Renal cortical epithelial cell (primary cell): ENCODE measurements around the gene ANO6. TPM values are rescaled to one million over a fixed set of nuclear protein-coding genes. Genes with fewer than 3 reads are reported as not detected.
A peak's percentile ranks its signal among the peaks of the same experiment; 100 is the strongest.
"Not testable (repeated sequence)": the region's sequence is repeated elsewhere in the genome, so short reads cannot be mapped to it uniquely, and the experiment has no call there.

Experiments
- DNase-seq: peaks from one replicate; pipeline ENCODE4 v3.0.0-alpha.2; 2011; ENCODE audit warnings: low read depth
- total RNA-seq: library from RNA; depleted of rRNA; stranded (reverse); fragments of >200 nt; gene quantifications from 2 replicates; pipeline ENCODE4 v1.2.3, GENCODE V29; 2014

The ANO6 gene
- total RNA-seq, 1 donor from 2014 or later = 96.2 TPM

DNA sequence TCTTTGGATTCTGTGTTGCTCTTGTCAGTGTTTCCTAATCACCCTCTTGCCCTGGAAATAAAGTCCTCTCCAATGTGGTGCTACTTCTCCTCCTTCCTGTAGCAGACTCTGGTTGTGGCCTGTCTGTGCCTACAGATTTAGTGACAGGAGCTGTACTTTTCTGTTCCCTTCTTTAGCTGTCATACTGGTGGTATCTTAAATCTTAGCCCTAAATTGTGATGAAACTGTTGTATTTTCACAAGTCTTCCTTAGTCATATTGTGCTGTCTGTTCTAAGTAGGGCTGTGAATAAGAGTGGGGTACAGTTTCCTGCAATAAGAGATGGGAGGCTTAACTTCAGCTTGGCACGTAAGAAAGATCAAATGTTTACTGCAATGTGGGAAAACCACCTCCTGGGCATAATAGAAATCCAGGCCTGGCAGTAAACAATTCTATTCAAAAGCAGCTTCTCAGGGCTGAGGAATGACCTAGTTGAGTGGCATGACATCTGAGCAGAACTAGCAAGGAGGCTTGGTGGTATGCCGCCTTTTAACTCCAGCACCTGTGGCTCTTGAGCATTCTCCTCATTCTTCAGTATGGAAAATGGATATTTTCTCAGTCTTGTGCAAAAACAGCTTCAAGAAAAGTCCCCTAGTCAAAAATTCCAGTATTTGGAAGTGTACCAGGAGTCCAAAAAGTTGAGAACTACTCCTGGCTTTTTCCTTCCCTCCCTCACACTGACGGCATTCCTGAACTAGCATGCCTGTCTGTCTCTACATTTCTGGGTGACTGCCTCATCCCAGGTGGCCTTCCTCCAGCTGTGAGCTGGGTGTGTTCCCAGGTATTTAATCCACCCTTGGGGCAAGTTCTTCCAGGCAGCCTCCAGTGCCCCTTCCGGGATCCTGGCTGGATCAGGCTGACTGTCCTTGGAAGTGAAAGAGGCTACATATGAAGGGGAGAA lies 19.5 kb downstream of the ANO6 start:
- DNase-seq = peak; percentile 91

DNA sequence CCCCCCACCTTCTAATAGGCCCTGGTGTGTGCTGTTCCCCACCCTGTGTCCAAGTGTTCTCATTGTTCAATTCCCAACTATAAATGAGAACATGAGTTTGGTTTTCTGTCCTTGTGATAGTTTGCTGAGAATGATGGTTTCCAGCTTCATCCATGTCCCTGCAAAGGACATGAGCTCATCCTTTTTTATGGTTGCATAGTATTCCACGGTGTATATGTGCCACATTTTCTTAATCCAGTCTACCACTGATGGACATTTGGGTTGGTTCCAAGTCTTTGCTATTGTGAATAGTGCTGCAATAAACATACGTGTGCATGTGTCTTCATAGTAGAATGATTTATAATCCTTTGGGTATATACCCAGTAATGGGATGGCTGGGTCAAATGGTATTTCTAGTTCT lies 20.5 kb downstream of the ANO6 start:
- DNase-seq = not testable (repeated sequence)

DNA sequence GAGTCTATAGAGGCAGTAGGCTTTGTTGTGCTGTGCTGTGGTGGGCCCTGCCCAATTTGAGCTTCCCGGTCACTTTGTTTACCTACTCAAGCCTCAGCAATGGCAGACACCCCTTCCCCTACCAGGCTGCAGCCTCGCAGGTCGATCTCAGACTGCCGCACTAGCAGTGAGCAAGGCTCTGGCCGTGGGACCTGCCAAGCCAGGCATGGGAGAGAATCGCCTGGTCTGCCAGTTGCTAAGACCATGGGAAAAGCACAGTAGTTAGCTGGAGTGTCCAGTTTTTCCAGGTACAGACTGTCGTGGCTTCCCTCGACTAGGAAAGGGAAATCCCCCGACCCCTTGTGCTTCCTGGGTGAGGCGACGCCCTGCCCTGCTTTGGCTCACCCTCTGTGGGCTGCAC lies 26.3 kb downstream of the ANO6 start:
- no peak for DNase-seq

DNA sequence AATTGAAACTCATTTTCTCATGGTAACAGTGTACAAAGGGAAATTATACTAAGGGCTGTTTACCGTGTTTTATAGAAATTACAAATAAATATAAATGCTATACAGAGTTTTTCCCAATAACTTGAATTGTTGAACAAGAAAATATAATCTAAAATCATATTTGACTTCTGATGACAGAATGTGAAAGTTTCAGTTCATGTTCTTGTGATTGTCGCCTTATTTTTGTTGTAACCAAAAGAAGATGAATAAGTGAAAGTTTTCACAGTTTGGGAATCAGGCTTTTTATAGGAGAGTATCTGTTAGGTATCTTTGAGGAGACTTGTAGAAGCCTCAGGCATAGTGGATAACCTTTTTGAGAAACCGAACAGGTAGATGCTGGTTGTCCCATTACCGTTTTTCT lies 28.1 kb downstream of the ANO6 start:
- DNase-seq = no peak

DNA sequence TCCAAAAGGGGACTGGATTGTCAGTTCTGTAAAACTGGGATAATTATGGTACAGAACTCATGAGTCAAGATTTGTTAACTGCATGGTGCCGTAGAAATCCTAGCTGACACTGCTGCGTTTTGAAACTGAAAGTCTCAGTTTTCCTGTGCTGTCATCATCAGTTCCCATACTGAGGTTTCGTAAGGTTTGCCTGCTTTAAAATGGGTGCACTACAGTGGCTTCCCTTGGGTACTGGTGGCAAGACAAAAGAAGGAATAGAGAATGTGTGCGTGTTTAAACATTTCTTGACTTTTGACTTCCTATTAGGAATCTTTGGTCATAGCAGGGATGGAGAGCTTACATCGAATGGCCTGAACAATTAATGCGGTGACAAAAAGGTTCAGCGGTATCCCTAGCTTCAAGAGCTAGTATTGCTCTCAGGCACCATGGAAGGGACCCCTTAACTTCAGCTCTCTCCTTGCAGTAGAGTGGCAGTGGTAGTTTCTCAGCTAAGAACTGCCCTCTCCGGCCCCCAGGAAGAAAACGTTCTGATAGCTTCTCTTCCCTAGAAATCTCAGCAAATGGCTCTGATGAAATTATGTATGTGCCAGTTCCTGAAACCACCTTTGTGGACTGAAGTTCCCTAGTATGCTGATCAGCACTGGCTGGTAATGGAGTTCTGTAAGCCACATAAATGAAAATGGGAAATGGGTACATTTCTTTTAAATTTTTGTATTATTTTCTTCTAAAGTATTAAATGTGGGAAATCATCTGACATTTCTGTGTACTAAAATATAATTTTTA lies 28.9 kb downstream of the ANO6 start:
- DNase-seq = no peak

DNA sequence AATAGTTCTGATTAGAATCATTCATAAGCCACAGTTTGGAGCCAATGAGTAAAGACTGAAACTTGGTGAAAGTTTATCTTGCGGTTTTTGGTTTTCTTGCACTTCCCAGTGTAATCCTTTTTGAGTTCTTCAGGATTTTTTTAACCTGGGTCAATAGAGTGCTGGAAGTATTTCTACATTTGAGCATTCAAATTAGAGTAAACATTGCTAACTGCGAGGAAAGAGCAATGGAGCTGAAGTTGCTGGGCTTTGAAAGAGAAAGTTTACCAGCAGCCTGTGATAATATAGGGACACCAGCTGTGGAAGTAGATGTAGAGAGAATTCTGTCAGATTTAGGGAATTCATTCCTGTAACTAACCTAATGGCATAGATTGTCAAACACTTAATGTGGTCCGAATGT lies 30.3 kb downstream of the ANO6 start:
- no peak for DNase-seq

DNA sequence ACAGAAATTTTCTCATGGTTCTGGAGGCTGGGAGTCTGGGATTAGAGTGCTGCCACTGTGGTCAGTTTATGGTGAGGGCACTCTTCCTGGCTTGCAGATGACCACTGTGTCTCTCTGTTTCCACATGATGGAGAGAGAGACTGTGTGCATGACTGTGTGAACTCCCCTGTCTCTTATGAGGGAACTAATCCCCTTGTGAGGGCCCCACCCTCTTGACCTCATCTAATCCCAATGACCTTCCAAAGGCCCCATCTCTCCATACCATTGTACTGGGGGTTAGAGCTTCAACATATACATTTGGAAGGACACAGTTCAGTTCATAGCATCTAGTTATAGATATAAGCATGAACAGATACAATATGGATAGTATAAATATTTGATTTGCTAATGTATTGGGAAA lies 31.7 kb downstream of the ANO6 start:
- no peak for DNase-seq

DNA sequence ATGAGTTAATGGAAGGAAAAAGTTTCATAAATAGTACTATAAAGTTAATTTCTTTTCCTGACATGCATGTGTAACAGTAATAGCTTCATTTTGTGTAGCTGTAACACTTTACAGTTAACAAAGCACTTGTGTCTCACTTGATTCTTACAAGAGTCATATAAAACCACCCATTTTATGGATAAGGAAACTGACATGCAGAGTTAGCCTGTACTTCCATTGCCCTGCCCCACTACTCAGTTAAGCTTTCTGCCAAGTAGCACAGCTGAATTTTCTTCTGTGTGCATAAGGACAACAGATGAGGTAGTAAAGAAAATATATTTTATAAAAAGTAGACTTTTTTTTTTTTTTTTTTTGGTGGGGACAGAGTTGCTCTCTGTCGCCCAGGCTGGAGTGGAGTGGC lies 32.2 kb downstream of the ANO6 start:
- DNase-seq = no peak

DNA sequence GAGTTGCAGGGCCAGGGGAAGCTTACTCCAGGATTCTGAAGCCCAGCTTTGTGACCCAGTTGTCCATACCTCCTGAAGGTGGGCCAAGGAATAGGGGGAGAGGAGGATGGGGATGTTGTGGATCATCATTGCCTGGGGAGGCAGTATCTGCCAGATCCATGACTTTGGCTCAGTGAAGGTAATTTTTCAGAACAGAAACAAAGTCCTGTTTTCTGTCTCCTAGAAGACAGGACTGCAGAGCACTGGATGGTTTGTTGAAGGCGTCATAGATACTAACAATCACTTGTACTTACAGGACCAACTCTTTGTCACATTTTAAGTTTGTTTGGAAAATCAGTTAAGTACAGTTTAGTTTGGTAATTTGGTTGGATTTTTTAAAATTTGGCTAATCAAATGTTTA lies 38.4 kb downstream of the ANO6 start:
- no peak for DNase-seq

DNA sequence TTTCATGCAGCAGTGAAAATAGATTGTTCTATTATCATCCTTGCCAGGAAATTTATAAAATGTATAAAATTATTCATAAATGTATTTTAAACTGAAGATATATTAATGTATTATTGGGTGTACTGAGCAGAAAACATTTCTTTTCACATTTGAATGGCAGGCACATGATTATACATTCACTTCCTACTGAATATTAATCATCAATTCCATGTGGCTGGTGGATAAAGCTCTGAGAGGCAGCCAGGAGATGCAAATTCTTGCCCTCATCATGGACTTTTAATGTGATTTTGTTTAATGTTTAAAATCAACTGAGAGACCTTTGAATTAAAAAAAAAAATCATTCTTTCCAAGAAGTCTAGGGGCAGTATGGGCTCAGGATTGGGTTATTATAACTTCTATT lies 40.8 kb downstream of the ANO6 start:
- no peak for DNase-seq

DNA sequence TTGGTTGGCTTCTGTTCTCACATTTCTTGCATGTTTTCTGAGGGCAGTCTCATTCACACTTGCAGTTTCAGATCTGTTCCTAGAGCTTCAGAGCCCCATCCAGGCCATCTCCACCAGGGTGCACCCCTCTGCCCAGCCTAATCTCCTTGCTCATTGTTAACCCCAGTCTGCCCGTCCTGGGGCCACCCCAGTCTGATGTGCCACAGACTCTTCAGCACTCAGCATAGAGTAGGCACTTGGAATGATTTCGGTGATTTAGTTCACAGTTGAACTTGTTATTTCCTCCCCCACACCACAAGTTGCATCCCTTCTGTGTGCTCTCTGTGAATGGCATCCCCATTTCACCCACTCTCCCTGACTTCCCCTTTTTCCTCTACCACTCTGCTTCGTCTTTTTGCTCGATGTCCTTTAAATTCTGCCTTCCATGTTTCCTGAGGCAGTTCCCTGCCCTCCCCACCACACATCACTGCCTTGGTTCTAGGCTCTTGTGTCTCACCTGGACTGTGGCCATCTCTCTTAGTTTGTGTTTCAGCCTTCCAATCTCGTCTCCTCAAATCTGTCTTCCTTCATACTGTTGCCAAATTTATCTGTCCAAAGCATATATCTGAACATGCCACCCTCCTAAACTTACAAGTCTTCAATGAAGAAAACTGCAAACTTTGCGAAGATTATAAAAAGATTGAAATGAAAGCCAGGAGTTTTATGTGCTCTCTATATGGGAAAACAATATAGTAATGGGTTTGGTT lies 41.5 kb downstream of the ANO6 start:
- DNase-seq = no peak

DNA sequence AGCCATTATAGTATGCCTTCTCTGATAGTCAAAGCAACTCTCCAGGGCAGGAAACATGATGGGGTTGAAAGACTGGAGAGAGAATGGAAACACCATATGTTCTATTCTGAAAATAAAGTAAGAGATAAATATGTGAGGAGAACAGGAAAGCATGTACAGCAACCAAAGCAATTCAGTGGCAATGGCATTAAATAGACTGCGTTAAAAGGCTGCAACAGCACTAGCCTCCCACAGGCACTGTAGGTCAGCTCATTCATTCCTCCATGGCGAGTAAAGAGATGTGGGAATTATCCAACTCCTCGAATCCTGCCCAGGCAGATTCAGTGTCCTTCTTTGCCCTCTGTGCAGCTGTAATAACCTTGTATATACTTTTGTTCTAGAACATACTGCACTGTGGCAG lies 43.8 kb downstream of the ANO6 start:
- DNase-seq = peak; percentile 13

DNA sequence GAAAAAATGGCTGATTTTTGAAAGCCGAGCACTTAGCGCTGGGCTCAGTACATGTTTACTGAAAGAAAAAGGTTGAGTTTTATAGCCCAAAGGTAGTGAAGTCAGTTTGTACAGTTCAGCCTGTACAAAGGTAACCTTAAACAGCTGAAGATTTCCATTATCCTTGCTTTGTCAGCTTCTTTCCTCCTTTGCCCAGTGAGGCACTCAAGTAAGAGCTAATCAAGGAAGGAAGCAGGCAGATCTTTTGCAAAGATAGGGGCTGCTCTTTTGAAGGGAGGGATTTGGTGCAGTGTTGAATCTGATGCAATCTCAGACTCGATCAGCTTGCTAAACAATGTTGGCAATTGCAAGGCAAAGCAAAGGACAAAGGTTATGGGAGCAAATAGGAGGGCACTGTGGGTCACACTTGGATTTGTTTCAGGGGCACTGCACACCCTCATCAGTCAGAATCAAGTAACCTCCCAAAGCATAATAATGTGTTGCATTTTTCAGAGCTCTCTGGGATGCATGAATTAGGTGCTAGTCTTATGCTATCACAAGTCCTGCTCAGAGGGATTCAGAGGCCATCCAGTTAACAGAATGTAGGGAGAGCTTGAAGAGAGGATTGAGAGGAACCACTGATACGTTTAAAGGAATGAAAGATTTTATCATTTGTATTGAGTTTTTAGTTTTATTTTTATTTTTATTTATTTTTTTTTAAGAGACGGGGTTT lies 44.4 kb downstream of the ANO6 start:
- peak; percentile 42 for DNase-seq

DNA sequence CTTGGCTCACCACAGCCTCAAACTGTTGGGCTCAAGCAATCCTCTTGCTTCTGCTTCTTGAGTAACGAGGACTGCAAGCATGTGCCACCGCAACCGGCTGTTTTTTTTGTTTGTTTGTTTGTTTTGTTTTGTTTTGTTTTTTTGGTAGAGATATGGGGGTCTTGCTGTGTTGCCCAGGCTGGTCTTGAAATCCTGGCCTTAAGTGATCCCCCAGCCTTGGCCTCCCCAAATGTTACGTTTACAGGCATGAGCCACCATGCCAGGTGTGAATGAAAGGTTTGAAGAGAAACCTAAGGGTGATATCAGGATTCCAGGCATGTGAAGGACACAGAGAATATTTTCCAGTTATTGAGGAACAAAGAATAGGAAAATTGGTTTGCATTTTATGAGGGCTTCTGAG lies 45.0 kb downstream of the ANO6 start:
- DNase-seq = no peak

DNA sequence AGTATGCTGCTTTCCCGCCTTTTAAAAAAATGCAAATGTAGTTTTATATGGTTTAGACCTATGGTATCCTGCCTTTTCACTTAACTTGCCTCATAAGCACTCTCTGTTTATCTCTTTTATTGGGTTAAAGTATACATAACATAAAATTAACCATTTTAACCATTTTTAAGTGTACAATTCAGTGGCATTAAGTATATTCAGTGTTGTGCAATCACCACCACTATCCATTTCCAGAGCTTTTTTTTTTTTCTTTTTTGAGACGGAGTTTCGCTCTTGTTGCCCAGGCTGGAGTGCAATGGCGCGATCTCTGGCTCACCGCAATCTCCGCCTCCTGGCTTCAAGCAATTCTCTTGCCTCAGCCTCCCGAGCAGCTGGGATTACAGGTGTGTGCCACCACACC lies 46.3 kb downstream of the ANO6 start:
- not testable (repeated sequence) for DNase-seq

DNA sequence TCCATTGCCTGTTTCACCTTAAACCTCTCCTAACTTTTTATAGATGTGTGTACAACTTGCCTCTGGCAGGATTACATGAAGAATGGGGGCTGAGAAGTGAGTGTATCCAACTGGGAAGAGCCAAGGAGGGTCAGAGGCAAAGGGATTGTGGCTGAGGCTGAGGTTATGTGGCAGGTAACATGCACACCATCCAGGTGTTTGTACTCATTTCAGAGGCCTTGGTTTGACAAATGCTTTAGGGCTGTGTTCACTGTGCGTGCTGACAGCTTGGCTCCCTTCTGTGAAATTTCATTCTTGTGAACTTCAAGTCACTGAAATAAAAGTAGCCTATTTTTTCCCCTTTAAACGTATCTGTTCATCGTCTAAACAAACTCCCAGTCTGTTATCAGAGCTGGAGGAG lies 47.7 kb downstream of the ANO6 start:
- no peak for DNase-seq

DNA sequence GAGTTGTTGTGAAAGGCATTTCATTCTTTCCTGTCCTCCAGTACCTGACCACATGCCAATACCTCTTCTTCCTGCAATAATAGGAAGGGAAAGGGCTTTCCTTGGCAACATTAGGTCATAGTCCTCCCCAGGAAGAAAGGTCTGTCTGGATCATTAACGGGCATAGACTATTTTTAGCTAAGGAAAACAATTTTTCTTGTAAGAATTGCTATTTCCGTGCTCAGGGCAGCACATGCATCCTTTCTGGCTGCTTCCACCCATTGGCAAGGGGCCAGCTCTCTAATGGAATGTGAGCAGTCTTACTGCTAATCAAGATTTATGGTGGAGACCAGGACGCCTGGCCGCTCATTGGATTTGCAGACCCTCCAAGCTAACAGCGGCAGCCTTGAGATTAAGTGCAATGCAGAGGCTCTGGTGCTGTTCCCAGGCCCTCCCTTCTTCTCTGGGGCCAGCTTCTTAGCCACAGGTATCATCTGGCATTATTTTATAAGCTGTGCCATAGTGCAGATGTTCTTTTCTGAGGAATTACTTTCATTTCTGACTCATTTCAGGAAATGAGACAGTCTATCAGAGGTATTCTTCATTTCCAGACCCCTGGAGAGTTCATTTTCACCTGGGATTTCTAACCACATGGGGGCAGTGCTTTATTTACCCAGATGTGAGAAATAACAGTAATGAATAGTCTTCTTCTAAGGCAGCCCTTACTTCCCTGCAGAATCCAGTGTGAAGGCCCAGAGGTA lies 52.9 kb downstream of the ANO6 start:
- peak; percentile 91 for DNase-seq

DNA sequence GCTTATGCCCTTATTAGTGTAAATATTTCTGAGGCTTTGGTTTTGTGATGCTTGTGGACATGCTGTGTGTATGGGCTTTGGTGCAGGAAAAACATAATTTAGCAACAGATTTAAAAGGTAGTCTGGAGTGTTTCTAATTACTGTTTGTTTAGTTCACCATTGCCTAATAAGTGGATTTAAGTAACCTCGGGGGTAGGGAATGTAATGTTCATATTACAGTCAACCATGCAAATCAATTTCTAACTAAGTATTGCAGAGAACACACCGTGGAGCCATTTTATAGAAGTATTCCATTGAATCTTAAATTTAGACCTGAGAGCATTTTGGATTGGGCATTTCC lies 53.5 kb downstream of the ANO6 start:
- DNase-seq = no peak

DNA sequence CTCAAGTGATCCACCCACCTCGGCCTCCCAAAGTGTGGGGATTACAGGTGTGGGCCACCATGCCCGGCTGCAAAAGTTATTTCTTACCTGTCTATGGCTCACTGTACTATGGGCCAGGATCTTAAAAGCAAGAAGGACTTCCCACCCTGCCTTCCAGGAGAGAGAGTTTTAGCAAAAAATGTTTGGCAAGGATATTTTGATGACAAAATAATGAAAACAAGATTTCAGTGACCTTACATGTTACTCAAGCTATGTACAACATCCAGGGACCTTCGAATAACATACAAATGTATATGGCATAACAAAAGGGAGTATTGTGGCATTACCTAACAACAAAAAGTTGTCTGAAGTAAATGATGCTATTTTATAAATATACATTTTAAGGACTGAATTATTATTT lies 55.1 kb downstream of the ANO6 start:
- DNase-seq = no peak

DNA sequence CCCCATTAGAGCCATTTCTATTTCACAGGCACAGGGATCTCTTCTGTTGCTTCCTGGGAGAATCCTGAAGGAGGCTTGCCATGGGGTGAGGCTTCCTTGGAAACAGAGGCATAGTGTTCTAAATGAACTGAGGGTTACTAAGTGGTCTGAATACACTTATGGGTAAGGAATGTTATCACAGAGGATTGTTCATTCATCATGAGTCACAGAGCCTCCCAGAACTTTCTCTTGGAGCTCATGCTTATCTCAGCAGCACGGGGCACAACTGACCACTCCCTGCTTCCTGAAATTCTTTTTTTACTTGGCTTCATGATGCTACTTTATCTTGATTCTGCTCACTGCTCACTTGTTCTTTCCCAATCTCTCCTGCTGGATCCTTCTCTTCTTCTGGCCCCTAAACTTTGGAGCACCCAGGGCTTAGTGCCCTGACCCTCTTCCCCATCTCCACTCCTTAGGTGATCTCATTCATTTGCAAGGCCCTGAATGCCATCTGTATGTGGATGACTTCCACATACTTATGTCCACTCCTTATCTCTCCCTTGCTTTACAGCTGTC lies 57.9 kb downstream of the ANO6 start:
- DNase-seq = peak; percentile 97
